Calu3 (cell line): ENCODE measurements around the gene KCNA10. TPM values are rescaled to one million over a fixed set of nuclear protein-coding genes. Genes with fewer than 3 reads are reported as not detected.
"Not testable (repeated sequence)": the region's sequence is repeated elsewhere in the genome, so short reads cannot be mapped to it uniquely, and the experiment has no call there.

Experiments
- BruUV-seq: library from RNA; stranded (reverse); fragments of 400-500 nt; replicated peaks from 2 replicates; lab custom pipeline; 2021; lab: Mats Ljungman, UMichigan
- CTCF ChIA-PET: fragments of 300-600 bp; sonication (Branson Sonifier 250); formaldehyde crosslinking; loops from one replicate; lab custom pipeline; 2022; ENCODE audit warnings: antibody characterized with exemption; lab: Charles Lee
- DNase-seq: peaks from one replicate; pipeline ENCODE4 v3.0.0; 2022
- H3K27ac Mint-ChIP-seq: one replicate; pipeline ENCODE4 v1.8.0; 2022; ENCODE audit warnings: mixed read lengths; ENCODE audit not compliant: unreplicated experiment
- H3K27me3 Mint-ChIP-seq: one replicate; pipeline ENCODE4 v1.8.0; 2022; ENCODE audit warnings: mixed read lengths; ENCODE audit not compliant: unreplicated experiment
- H3K36me3 Mint-ChIP-seq: one replicate; pipeline ENCODE4 v1.8.0; 2022; ENCODE audit warnings: mild to moderate bottlenecking, moderate library complexity, mixed read lengths; ENCODE audit not compliant: insufficient read depth, unreplicated experiment
- H3K4me1 Mint-ChIP-seq: one replicate; pipeline ENCODE4 v1.8.0; 2022; ENCODE audit warnings: mild to moderate bottlenecking, low read depth, mixed read lengths; ENCODE audit not compliant: unreplicated experiment
- H3K4me3 Mint-ChIP-seq: one replicate; pipeline ENCODE4 v1.8.0; 2022; ENCODE audit warnings: mild to moderate bottlenecking, low read depth, moderate library complexity, mixed read lengths; ENCODE audit not compliant: unreplicated experiment
- H3K9me3 Mint-ChIP-seq: one replicate; pipeline ENCODE4 v1.8.0; 2022; ENCODE audit warnings: low read depth, mixed read lengths; ENCODE audit not compliant: unreplicated experiment
- intact Hi-C: fragments of 100-400 bp; cut with micrococcal nuclease; formaldehyde crosslinking; loops from one replicate; pipeline ENCODE4 v1.10.0; 2022; ENCODE audit not compliant: unreplicated experiment
- total RNA-seq: library from RNA; stranded (reverse); gene quantifications from 2 replicates; pipeline ENCODE4 v1.2.3, GENCODE V29; 2022
- TF ChIP-seq, protein P1 (sequence below): fragments of 200-600 bp; IDR thresholded peaks from one replicate; pipeline ENCODE4 v1.8.0; 2022; ENCODE audit warnings: antibody characterized with exemption; ENCODE audit not compliant: unreplicated experiment

KCNA10 gene
- total RNA-seq, 1 experiment from 2014 or later, result not detected

DNA sequence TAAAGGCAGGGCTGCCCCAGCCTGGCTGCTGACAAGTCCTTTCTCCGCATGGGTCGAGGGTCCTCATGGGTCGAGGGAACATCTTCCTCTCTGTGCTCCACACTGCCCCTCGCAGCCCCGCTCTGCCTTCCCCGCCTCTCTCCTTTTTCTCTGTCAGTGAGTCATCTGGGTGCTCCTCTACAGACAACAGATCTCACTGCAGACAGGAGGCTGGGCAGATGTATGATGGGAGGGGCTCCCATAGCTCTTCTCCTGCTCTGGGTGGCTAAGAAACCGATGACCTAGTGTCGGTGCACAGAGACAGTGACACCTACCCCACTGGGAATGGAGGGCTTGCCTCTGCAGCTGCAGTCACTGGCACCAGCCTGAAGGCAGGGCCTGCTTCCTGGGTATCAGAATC lies 5.5 kb downstream of the KCNA10 start:
- no peak overlapping the region for H3K4me3 Mint-ChIP-seq

DNA sequence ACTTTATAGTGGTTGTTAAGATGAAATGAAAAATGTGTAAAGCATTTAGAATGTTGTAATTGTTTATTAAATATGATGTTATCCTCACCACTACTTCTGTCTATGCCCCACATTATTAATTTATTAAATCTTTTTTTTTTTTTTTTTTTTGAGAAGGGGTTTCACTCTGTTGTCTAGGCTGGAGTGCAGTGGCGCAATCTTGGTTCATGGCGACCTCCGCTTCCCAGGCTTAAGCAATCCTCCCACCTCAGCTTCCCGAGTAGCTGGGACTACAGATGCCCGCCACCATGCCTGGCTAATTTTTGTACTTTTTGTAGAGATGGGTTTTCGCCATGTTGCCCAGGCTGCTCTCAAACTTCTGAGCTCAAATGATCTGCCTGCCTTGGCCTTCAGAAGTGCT lies 7.5 kb downstream of the KCNA10 start:
- CTCF ChIA-PET, result interaction anchor here (0.7 kb wide), 2 partner anchors 859 to 1223 kb away, joined by 5 to 6 read pairs; no protein-coding TSS in a partner anchor

More for the DNA sequence above, 5.5 kb downstream of the KCNA10 start:
- Mint-ChIP-seq H3K36me3 (no peaks in the 10 kb centered on the region), H3K27ac (no peak overlapping the region), H3K9me3 (peaks cover 3% of the 10 kb centered on the region), H3K4me1 (no peaks in the 10 kb centered on the region), H3K27me3 (peaks cover 14% of the 10 kb centered on the region)
- intact Hi-C loops, result no loop called here
- CTCF ChIA-PET, result no interaction called here
- BruUV-seq, result no TSS peak
- TF ChIP-seq, protein P1, sequence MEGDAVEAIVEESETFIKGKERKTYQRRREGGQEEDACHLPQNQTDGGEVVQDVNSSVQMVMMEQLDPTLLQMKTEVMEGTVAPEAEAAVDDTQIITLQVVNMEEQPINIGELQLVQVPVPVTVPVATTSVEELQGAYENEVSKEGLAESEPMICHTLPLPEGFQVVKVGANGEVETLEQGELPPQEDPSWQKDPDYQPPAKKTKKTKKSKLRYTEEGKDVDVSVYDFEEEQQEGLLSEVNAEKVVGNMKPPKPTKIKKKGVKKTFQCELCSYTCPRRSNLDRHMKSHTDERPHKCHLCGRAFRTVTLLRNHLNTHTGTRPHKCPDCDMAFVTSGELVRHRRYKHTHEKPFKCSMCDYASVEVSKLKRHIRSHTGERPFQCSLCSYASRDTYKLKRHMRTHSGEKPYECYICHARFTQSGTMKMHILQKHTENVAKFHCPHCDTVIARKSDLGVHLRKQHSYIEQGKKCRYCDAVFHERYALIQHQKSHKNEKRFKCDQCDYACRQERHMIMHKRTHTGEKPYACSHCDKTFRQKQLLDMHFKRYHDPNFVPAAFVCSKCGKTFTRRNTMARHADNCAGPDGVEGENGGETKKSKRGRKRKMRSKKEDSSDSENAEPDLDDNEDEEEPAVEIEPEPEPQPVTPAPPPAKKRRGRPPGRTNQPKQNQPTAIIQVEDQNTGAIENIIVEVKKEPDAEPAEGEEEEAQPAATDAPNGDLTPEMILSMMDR, result no peak
- no peak for DNase-seq

DNA sequence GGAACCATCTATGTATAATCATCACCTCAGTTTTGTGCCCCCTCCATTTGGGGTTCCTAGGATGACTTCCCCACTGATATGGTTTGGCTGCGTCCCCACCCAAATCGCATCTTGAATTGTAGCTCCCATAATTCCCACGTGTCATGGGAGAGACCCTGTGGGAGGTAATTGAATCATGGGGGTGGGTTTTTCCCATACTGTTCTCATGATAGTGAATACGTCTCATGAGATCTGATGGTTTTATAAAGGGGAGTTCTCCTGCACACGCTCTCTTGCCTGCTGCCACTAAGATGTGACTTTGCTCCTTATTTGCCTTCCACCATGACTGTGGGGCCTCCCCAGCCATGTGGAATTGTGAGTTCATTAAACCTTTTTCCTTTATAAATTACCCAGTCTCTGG lies 8.1 kb downstream of the KCNA10 start:
- H3K4me1 Mint-ChIP-seq, H3K27ac Mint-ChIP-seq, H3K4me3 Mint-ChIP-seq, BruUV-seq, H3K36me3 Mint-ChIP-seq, intact Hi-C loops, H3K9me3 Mint-ChIP-seq, DNase-seq: not testable (repeated sequence)
- CTCF ChIA-PET, result interaction anchor here (0.7 kb wide), 1 partner anchor 858 kb away, joined by 5 read pairs; no protein-coding TSS in a partner anchor
- H3K27me3 Mint-ChIP-seq, result peaks cover 23% of the 10 kb centered on the region

More for the DNA sequence above, 7.5 kb downstream of the KCNA10 start:
- no peak for DNase-seq
- no peaks in the 10 kb centered on the region for H3K36me3 Mint-ChIP-seq
- TF ChIP-seq, protein P1, result no peak
- no peaks in the 10 kb centered on the region for H3K4me1 Mint-ChIP-seq
- no peaks in the 10 kb centered on the region for H3K9me3 Mint-ChIP-seq
- intact Hi-C loops, result no loop called here
- H3K27ac Mint-ChIP-seq, result no peak overlapping the region
- H3K4me3 Mint-ChIP-seq, result no peak overlapping the region
- H3K27me3 Mint-ChIP-seq, result peaks cover 18% of the 10 kb centered on the region
- BruUV-seq, result no TSS peak

DNA sequence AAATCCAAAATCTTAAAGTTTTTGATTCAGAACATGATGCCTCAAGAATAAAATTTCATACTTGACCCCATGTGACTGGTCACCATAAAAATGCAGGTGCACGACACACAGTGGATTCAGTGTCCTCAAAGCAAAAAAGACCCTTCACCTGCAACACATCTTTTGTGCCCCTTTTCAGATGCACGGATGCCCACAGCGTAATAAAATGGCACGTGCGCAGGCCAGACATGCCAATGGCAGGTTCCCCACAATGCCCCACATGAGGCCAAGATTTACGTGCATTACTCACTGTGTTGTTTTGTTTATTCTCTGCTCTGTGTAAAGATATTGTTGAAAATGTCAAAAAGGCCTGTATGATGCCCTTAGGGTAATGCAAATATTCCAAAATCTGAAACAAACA lies 9.3 kb downstream of the KCNA10 start:
- Mint-ChIP-seq H3K36me3 (no peaks in the 10 kb centered on the region), H3K27me3 (peaks cover 23% of the 10 kb centered on the region), H3K4me1 (no peaks in the 10 kb centered on the region), H3K4me3 (no peak overlapping the region), H3K9me3 (no peaks in the 10 kb centered on the region), H3K27ac (no peak overlapping the region)
- no TSS peak for BruUV-seq
- no peak for DNase-seq
- CTCF ChIA-PET, result no interaction called here
- intact Hi-C loops, result no loop called here
- TF ChIP-seq, protein P1, result no peak
